ENCODE data around the gene NUP210L. TPM values are rescaled to one million over a fixed set of nuclear protein-coding genes. Genes with fewer than 3 reads are reported as not detected.
A peak's percentile ranks its signal among the peaks of the same experiment; 100 is the strongest.

Gene NUP210L
- total RNA-seq, 1 experiment from 2014 or later = not detected

DNA sequence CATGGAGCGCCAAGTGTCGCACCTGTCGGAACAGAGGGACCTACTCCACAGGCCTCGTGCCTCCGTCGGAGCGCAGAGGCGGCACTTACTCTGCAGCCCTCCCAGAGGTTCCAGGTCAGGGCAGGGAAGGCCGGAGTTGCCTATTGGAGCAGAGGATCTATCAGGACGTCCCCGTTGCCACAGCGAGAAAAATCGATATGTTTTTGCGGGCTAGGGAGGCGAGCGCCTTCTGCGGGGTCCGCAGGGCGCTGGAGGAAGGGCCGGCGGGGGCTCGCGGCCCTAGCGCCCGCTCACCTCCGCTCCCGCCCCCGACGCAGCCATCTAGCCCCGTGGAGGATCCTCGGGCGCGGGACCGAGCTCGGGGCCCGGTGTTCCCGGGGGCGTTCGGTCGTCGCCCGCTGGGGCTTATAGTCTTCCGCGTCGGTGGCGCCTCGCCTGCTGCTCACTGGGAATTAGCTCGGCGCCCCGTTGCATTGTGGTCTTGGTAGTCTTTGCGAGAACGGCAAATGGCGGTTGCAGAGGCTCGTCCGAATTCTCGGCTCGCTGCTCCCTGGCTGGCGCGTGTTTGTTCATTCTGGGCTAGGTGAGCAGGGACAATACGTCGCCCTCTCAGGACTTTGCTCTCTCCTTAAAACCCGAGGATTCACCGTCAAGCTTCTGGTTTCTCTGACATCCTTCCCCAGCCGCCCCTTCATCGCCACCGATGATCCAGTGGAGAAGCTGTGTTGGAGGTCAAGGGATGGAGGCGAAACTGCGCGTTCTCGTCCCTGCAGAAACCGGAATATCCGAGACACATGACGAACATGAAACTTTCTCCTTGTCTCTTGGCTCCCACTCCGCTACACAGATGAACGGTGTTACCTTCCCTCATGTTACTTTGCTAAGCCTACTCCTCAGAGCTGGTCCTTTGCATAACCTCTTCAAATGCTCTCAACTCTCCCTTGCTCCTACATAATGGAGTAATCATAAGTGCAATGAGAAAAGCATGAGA lies 177.3 kb downstream of the NUP210L start, which contains the start of gene JTB:
Gene JTB (minus strand): TSS at position 425 of the 991 bp plus-strand sequence. CDS start 422 bp downstream, at position 3.
- peak; percentile 68 to 73 for DNase-seq
- Histone ChIP-seq H3F3A (ENCODE audit: insufficient read depth, low read depth) (peaks cover 35% of the 10 kb centered on the region), H3K36me3 (ENCODE audit: low read depth) (0 out of 2 replicates have a peak, but pooled peaks cover 19% of the 10 kb centered on the region), H3K9me2 (ENCODE audit: insufficient read depth) (no peaks in the 10 kb centered on the region), H3K79me2 (ENCODE audit: low read depth) (peaks cover 24% of the 10 kb centered on the region), H3K4me1 (replicated peaks; ENCODE audit: insufficient read depth) (peaks cover 15% of the 10 kb centered on the region; the same call in 1 of the 2 replicates), H3K4me2 (peak within 1 kb of the TSS; percentile 75), H3K9me3 (ENCODE audit: insufficient read depth, low read depth) (no peaks in the 10 kb centered on the region), H4K20me1 (ENCODE audit: insufficient read depth) (no peaks in the 10 kb centered on the region), H3K27ac (peak within 1 kb of the TSS; percentile 58), H3K27me3 (ENCODE audit: insufficient read depth, low read depth) (no peaks in the 10 kb centered on the region), H3K4me3 (peak within 1 kb of the TSS; percentile 91), H2AFZ (peak within 1 kb of the TSS; percentile 92)
- TSS peak; percentile 32 for BruUV-seq (replicated peaks)
- ChIA-PET CTCF (interaction anchor here (0.7 to 1.3 kb wide), 3 partner anchors 10 to 204 kb away, joined by 4 to 6 read pairs (median 4); partner anchors contain the start of gene CREB3L4), POLR2A (ENCODE audit: unreplicated experiment) (interaction anchor here (0.5 to 1.1 kb wide), 9 partner anchors 10 to 442 kb away, joined by 3 to 13 read pairs (median 4); partner anchors contain the start of genes CREB3L4 and SLC39A1)
- intact Hi-C loops (cut with micrococcal nuclease; ENCODE audit: unreplicated experiment) = loop anchor here (2.0 kb wide), 1 partner anchor 157 kb away; no protein-coding TSS in a partner anchor
- TF ChIP-seq EZH2 (IDR thresholded peaks at IDR 0.05; ENCODE audit: low read depth) = no peak
- TF ChIP-seq, protein P1, sequence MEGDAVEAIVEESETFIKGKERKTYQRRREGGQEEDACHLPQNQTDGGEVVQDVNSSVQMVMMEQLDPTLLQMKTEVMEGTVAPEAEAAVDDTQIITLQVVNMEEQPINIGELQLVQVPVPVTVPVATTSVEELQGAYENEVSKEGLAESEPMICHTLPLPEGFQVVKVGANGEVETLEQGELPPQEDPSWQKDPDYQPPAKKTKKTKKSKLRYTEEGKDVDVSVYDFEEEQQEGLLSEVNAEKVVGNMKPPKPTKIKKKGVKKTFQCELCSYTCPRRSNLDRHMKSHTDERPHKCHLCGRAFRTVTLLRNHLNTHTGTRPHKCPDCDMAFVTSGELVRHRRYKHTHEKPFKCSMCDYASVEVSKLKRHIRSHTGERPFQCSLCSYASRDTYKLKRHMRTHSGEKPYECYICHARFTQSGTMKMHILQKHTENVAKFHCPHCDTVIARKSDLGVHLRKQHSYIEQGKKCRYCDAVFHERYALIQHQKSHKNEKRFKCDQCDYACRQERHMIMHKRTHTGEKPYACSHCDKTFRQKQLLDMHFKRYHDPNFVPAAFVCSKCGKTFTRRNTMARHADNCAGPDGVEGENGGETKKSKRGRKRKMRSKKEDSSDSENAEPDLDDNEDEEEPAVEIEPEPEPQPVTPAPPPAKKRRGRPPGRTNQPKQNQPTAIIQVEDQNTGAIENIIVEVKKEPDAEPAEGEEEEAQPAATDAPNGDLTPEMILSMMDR (conservative IDR thresholded peaks at IDR 0.05) = no peak

DNA sequence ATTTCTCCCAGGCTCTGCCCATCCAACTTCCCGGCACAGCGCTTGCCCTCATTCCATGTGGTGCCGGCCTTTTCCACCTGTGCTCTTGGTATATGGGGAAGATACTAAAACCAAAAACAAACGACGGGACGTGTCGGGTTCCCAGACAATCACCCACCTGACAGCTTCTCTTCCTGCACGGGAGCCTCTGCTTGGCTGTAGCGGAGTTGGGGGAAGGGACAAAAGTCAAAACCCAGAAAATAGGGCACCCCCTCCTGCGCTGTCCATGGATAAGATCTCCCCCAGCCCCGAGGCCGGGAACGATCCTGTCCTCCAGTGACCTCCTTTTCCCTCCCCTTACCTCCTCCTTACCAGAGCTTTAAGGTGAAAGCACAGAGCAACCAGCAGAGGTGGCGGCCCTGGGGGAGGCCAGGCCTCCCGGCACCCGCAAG lies 178.0 kb downstream of the NUP210L start:
- Histone ChIP-seq H3K4me3 (peak overlapping the region; percentile 91), H3K27ac (peak overlapping the region; percentile 58), H4K20me1 (ENCODE audit: insufficient read depth) (no peaks in the 10 kb centered on the region), H3K9me3 (ENCODE audit: insufficient read depth, low read depth) (no peaks in the 10 kb centered on the region), H3K79me2 (ENCODE audit: low read depth) (peaks cover 24% of the 10 kb centered on the region), H2AFZ (peak overlapping the region; percentile 92), H3K9me2 (ENCODE audit: insufficient read depth) (no peaks in the 10 kb centered on the region), H3K27me3 (ENCODE audit: insufficient read depth, low read depth) (no peaks in the 10 kb centered on the region), H3K4me1 (replicated peaks; ENCODE audit: insufficient read depth) (peaks cover 15% of the 10 kb centered on the region; the same call in 1 of the 2 replicates), H3K36me3 (ENCODE audit: low read depth) (0 out of 2 replicates have a peak, but pooled peaks cover 19% of the 10 kb centered on the region), H3F3A (ENCODE audit: insufficient read depth, low read depth) (peaks cover 40% of the 10 kb centered on the region), H3K4me2 (peak overlapping the region; percentile 75)
- BruUV-seq (replicated peaks) = no TSS peak
- TF ChIP-seq, protein P1 (conservative IDR thresholded peaks at IDR 0.05) = no peak
- no peak for TF ChIP-seq EZH2 (IDR thresholded peaks at IDR 0.05; ENCODE audit: low read depth)
- no peak for DNase-seq
- ChIA-PET CTCF (interaction anchor here (1.0 to 1.3 kb wide), 2 partner anchors 9 to 10 kb away, joined by 4 to 6 read pairs; partner anchors contain the start of gene CREB3L4), POLR2A (ENCODE audit: unreplicated experiment) (interaction anchor here (0.5 to 0.8 kb wide), 5 partner anchors 95 to 442 kb away, joined by 3 to 5 read pairs (median 4); no protein-coding TSS in a partner anchor)
- intact Hi-C loops (cut with micrococcal nuclease; ENCODE audit: unreplicated experiment) = loop anchor here (2.0 kb wide), 1 partner anchor 156 kb away; no protein-coding TSS in a partner anchor

- Histone ChIP-seq H3K27ac (no peak overlapping the region), H3K4me1 (replicated peaks; ENCODE audit: insufficient read depth) (peaks cover 21% of the 10 kb centered on the region; the same call in 1 of the 2 replicates), H2AFZ (no peak overlapping the region), H3F3A (ENCODE audit: insufficient read depth, low read depth) (peaks cover 35% of the 10 kb centered on the region), H3K36me3 (ENCODE audit: low read depth) (0 out of 2 replicates have a peak, but pooled peaks cover 19% of the 10 kb centered on the region), H3K27me3 (ENCODE audit: insufficient read depth, low read depth) (no peaks in the 10 kb centered on the region), H3K4me2 (no peak overlapping the region), H3K4me3 (no peak overlapping the region), H3K9me3 (ENCODE audit: insufficient read depth, low read depth) (no peaks in the 10 kb centered on the region), H4K20me1 (ENCODE audit: insufficient read depth) (no peaks in the 10 kb centered on the region), H3K79me2 (ENCODE audit: low read depth) (peaks cover 24% of the 10 kb centered on the region), H3K9me2 (ENCODE audit: insufficient read depth) (no peaks in the 10 kb centered on the region)
- CTCF ChIA-PET = no interaction called here
- no peak for TF ChIP-seq EZH2 (IDR thresholded peaks at IDR 0.05; ENCODE audit: low read depth)
- TF ChIP-seq, protein P1 (conservative IDR thresholded peaks at IDR 0.05) = no peak
- intact Hi-C loops (cut with micrococcal nuclease; ENCODE audit: unreplicated experiment) = no loop called here
- no peak for DNase-seq
- no TSS peak for BruUV-seq (replicated peaks)
- POLR2A ChIA-PET (ENCODE audit: unreplicated experiment) = no interaction called here
Measured at GRCh38 chr1:153973525-153973924, 181.3 kb downstream of the NUP210L start.
